GM12875 (cell line): Measurements from ENCODE around the gene IGHMBP2.

Source experiments
- H3K4me3 ChIP-seq: one replicate; pipeline ENCODE4 v1.5.1; 2011; ENCODE audit warnings: low read depth, low read length, control low read depth
- CTCF ChIP-seq: IDR thresholded peaks from 2 replicates; pipeline ENCODE4 v1.5.1; 2011; ENCODE audit warnings: low read depth, mild to moderate bottlenecking, control low read depth, inconsistent platforms, low read length, moderate library complexity, borderline replicate concordance; ENCODE audit not compliant: insufficient read depth

IGHMBP2 gene

GRCh38 chr11:68956547-68957254 lies 53.0 kb downstream of the IGHMBP2 start:
- no peak for TF ChIP-seq CTCF
- H3K4me3 ChIP-seq, result no peak overlapping the region

DNA sequence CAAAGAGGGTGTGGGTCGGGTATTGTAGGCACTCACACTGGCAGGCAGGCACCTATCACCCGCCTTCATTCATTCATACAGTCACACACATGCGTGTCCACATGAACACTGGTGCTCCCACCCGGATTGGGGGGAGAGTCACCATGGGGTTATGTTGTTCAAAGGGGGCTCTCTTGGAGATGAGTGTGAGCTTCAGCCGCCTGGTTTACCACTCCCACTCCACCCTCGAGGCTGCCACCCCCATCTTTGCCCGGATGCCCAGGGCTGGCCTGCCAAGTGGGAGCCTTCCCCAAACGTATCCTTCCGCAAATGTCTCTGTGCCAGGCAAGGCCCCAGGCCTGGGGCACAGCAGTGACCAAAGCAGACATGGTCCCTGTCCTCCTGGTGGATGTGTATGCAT lies 54.5 kb downstream of the IGHMBP2 start:
- no peak overlapping the region for H3K4me3 ChIP-seq
- no peak for TF ChIP-seq CTCF

GRCh38 chr11:68959465-68960293 lies 56.0 kb downstream of the IGHMBP2 start:
- no peak overlapping the region for H3K4me3 ChIP-seq
- TF ChIP-seq CTCF, result no peak

DNA sequence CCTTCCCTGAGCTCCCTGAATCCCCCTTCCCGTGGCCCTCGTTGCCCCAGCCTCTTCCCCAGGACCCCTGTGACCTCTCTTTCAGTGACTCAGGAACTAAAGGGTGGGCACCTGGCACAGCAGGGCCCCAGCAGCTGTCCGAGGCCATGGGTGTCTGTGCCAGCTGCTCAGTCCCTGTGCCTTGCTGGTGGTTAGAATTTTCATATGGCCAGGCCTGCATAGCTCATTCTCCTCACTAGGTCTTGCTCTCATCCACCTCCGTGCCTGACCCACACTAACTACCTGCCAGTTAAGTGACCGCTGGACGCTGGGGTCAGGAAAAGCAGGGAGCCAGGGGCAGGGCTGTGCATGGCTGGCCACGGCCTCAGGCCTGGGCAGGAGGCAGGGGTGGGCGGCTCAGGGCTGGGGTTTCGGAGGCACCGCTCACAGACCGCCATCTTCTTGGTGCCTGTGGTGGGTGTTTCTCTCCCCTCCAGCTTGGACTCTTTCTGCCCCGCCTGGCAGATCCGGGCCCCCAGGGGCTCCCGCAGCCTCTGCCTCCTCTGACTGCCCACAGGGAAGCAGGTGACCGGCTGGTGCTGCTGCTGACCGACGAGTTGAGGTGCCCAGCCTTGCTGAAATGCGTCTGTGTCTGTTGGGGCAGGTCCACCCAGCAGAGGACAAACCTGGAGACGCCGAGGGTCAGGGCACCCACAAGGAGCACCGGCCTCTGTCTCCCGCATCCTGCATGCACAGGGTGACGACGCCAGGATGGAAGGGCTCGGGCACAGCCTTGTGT lies 56.8 kb downstream of the IGHMBP2 start:
- no peak for TF ChIP-seq CTCF

GRCh38 chr11:68961245-68961644 lies 57.6 kb downstream of the IGHMBP2 start:
- TF ChIP-seq CTCF, result no peak
- no peak overlapping the region for H3K4me3 ChIP-seq

More for the DNA sequence above, 56.8 kb downstream of the IGHMBP2 start:
- H3K4me3 ChIP-seq, result no peak overlapping the region

- no peak for TF ChIP-seq CTCF
- H3K4me3 ChIP-seq, result no peak overlapping the region
These were observed 59.0 kb downstream of the IGHMBP2 start for GRCh38 chr11:68962527-68963250.
